GM18861 (cell line): ENCODE data around the gene TCAP.

Experiments
- ATAC-seq: cut with Tn5 transposase; IDR thresholded peaks from one replicate; pipeline ENCODE4 v1.9.1; 2021; ENCODE audit not compliant: unreplicated experiment

Gene TCAP

GRCh38 chr17:39628655-39629493 is 36.3 kb upstream of the TCAP start:
- no peak for ATAC-seq

GRCh38 chr17:39629494-39629880 is 35.7 kb upstream of the TCAP start:
- ATAC-seq = no peak

GRCh38 chr17:39629898-39630297 is 35.3 kb upstream of the TCAP start:
- no peak for ATAC-seq

GRCh38 chr17:39631403-39631802 is 33.7 kb upstream of the TCAP start:
- no peak for ATAC-seq

- ATAC-seq = no peak
These were observed 32.8 kb upstream of the TCAP start for GRCh38 chr17:39632153-39632941.

- no peak for ATAC-seq
These were observed 31.5 kb upstream of the TCAP start for GRCh38 chr17:39633570-39634183.

- no peak for ATAC-seq
These were observed 30.7 kb upstream of the TCAP start for GRCh38 chr17:39634384-39634871.

- no peak for ATAC-seq
These were observed 29.5 kb upstream of the TCAP start for GRCh38 chr17:39635614-39636176.

- ATAC-seq = no peak
These were observed 28.6 kb upstream of the TCAP start for GRCh38 chr17:39636587-39636926.

GRCh38 chr17:39636927-39637736 is 28.0 kb upstream of the TCAP start, which contains the start of gene STARD3:
TSS of gene STARD3 (plus strand) at chr17:39637144. CDS start at chr17:39653532, 16,388 bp downstream.
- ATAC-seq = peak; percentile 75

GRCh38 chr17:39638317-39638716 is 26.8 kb upstream of the TCAP start:
- no peak for ATAC-seq

- no peak for ATAC-seq
These were observed 26.1 kb upstream of the TCAP start for GRCh38 chr17:39639043-39639442.

- no peak for ATAC-seq
These were observed 25.3 kb upstream of the TCAP start for GRCh38 chr17:39639566-39640458.

- ATAC-seq = no peak
These were observed 24.5 kb upstream of the TCAP start for GRCh38 chr17:39640591-39641031.

GRCh38 chr17:39641097-39641496 is 24.1 kb upstream of the TCAP start:
- no peak for ATAC-seq

- ATAC-seq = no peak
These were observed 23.3 kb upstream of the TCAP start for GRCh38 chr17:39641883-39642282.

- ATAC-seq = no peak
These were observed 22.7 kb upstream of the TCAP start for GRCh38 chr17:39642291-39643074.

GRCh38 chr17:39643271-39643670 is 21.9 kb upstream of the TCAP start:
- no peak for ATAC-seq

GRCh38 chr17:39647256-39647655 is 17.9 kb upstream of the TCAP start:
- no peak for ATAC-seq
